Mesenteric fat pad (tissue), 1 donor: ENCODE results near the gene STEAP3. TPM values are rescaled to one million over a fixed set of nuclear protein-coding genes. Genes with fewer than 3 reads are reported as not detected.

Source experiments
- DNase-seq: peaks from one replicate; pipeline ENCODE4 v3.0.0-alpha.2; 2020; ENCODE audit warnings: low spot score
- total RNA-seq: library from RNA; stranded (reverse); fragmentation: NEBNext Ultra II Directional; extraction: Animal tissue kit (Norgen Biotek cat#: 25700); gene quantifications from one replicate; pipeline ENCODE4 v1.2.1, GENCODE V29; 2021
- donor health status: DM: yes; HTN: yes; CAD: no.

STEAP3 gene
- total RNA-seq, 1 donor from 2014 or later, result 15.2 TPM

DNA sequence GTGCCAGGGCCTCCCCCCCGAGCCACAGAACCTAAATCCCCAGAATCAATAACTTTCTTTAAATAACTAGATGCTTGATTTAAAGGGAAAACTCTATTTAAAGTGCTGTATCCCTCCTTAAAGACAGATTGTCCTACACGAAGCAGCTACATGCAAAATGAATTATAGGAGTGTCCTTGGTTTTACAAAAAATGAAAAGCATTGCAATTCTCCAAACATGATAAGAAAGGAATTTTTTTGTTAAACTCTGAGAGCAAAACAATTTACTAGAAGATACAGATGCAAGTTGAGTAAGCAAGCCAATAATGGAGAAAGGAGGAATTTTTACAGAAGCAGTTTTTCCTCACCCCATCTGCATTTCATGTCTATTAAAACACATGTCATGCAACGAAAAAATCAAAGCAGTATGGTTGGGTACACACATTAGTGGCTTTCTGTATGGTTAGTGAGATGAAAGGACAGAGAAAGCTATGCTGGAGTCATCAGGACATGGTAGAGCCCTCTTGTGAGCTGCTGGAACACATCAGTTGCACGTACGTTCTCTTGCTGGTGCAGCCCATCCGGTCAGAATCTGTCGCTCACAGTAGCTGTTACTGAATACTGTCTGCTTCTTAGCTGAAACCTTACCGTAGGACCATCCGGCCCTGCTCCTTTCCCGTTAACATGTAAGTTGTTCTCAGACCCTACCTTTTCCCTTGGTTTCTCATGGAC lies 25.9 kb upstream of the STEAP3 start:
- DNase-seq, result no peak

DNA sequence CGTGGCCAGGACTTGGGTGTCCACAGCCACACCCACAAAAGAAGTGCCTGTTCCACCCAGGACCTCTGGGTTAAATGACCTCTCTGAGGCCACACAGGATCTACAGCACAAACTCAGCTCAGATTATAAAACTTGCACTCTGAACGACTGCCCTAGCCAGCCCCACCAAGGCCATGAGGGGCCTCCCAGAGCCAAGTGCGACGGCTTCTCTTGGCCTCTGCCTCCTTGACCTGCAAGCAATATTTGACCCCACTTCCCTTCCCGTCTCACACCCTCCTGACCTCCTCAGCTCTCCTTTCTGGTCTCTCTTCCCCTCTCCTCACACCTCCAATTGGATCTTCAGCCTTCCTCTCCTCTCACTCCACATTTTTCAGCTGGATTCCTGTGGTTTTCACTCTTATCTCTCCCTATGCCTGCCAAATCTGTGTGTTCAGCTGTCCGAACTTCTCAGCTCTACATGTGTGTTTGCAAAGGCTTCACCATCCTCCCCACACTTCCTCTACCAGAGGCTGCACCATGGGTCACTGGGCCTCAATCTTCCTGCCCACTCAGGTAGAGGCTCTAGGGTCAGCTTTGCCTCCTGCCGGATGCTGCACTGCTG lies 25.3 kb upstream of the STEAP3 start:
- no peak for DNase-seq

DNA sequence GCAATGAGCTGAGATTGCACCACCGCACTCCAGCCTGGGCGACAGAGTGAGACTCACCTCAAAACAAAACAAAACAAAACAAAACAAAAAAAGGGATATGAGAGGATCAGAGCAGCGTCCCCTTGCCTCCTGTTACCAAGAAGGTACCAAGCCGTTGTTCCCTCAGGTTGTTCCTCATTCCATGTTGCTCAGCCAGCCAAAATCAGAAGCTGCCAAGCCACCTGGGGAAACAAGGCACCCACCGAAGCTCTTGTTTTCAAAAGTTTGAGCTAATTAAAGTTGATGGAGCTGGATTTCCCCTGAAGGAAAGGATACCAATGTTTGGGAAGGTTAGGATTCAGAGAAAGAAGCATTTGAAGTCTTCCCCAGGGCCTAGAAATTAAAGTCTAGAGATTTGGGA lies 21.8 kb upstream of the STEAP3 start:
- DNase-seq, result no peak

DNA sequence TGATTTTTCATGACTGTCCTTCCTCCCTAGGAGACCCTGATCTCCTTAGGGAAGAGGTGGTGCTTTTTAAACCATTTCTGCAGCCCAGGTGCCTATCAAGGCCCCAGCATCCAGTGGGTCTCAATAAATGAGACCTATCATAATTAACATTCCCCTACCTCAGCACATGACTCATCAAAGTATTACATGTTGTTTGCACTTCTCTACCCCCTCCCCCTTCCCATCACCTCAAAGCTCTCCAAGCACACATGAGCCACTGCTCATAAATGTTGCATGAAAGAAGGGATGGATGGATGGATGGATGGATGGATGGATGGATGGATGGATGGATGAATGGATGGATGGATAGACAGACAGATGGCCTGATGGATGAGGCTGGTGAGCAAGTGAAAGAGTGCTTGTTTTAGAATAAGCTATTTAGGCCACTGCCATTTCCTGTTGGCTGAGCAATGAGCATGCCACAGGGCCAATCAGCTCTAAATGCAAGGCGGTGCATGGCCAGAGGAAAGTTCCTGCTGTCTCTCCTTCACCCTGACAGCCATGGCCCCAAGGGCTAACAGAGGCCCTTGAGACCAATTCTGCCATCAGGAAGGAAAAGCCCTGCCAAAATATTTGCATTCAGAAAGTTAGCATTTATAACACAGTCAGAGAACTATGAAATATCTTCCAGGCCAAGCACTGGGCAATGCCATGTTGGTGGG lies 20.9 kb upstream of the STEAP3 start:
- no peak for DNase-seq

DNA sequence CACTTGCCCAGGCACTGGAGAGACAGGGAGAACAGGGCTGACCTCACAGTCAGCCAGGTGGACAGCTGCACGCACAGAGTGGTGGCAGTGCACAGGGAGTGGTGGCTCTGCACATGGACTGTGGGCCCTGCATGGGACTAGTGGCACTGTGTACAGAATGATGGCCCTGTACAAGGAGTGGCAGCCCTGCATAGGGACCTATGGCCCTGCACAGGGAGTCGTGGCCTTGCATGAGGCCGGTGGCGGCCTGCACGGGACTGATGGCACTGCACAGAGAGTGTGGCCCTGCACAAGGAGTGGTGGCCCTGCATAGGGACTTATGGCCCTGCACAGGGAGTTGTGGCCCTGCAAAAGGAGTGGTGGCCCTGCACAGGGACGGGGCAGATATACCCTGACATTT lies 19.1 kb upstream of the STEAP3 start:
- DNase-seq, result no peak

DNA sequence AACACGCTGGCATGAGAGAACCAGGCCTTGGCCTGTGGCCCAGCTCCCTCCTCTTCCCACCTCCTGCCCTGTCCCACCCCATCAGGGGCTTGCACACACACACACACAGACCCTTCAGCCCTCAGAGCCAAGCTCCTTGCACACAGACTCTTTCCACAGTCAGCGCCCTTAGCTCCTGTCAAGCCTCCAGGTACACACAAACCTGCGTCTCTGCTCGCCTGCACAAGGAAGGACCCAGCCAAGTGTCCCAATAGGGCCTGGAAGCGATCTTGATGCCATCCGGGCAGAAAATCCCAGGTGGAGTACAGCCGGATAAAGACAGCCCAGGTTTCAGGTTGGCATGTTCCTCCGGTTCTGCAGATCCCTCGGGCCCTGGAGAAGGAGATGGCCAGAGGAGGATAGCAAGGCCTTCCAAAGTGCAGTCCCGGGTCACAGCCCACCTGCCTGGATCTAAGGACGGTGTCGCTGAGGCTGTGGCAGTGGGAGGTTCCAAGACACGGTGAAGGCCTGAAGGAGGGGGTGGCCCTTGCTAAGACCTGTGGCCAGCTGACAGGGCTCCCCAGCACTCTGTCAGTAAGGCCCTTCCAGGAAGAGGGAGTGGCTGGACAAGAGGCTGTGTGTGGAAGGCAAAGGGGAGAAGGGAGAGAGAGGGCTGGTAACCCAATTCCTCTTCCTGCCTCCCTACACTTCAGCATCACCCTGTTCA lies 18.5 kb upstream of the STEAP3 start:
- DNase-seq, result no peak

DNA sequence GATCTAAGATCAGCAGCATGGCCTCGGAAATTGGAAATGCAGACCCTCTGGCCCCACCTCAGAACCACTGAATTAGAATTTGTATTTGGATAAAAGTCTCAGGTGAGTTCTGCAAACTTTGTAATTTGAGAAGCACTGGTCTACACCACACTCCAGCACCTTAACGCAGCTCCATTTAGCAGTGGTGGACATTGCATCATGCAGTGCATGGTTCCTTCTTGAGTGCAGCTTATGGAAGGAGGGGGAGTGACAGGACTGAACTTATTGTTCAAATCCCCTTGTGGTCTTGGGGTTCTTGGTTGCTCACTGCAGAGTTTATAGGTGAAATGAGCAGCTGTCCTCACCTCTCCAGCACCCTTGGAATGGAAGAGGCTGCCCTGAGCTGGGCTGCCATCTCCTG lies 17.4 kb upstream of the STEAP3 start:
- no peak for DNase-seq

DNA sequence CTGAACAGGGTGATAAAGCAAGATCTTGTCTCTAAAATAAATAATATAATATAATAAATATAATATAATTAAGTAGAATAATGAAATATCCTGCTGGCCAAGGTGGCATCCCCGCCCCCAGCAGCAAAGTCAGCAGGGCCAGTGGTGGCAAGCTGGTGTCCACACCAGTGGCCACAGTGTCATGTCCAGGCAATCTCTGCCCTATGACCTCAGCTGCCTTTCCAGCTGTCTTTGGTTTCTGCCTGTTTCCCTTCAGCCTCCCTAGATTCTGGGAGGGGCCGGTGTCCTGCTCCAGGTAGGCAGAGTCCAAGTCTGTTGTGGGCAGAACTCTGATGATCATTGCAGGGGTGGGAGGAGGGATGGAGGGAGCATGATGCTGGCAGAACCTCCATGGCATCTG lies 16.2 kb upstream of the STEAP3 start:
- DNase-seq, result no peak

DNA sequence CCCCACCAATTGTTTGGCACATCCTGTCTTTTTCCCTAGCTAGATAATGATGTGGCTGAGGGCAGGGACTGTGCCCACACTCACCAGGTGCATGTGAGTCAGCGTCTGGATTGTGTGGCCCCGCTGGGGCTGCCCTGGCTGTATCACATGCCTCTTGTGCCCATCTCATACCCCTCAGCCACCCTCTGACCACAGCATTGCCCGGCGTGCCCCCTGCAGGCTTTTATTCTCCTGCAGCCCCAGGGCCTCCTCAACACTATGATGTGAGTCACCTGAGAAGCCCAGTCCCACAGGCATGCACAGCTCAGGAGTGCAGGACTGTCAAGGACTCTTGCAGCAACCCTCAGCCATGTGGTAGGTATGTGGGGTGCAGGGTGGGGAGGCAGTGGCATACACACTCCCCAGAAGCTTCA lies 14.8 kb upstream of the STEAP3 start:
- DNase-seq, result no peak

DNA sequence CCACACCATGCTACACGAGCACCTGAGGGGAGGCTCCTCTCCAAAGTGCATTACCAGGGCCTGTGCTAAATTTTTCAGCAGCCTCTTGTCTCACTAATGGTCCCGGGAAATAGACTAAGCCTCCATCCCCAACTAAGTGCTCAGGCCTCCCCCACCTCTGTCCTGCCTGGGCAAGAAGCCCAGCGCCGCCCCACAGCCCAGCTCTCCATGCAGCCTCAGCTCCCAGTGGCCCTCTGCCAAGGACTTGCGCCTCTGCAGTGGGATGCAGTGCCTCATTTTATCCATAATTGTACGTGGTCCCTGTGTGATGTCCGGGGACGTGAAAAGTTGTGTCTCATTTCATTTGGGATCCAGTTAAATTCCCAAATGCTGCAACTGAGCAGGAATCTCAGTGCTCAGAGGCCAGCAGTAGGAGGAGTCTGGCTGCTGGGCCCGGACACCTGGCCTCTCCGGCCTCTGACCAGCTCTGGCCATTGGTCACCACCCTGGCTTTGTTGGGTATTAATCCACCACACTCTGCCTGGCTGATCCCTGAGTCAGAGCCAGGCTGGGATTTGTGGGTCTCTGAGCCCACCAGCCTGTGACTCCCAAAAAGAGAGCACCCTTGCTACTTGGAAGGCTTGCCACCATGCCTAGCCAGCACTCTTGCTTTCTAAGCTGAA lies 11.4 kb upstream of the STEAP3 start:
- no peak for DNase-seq

DNA sequence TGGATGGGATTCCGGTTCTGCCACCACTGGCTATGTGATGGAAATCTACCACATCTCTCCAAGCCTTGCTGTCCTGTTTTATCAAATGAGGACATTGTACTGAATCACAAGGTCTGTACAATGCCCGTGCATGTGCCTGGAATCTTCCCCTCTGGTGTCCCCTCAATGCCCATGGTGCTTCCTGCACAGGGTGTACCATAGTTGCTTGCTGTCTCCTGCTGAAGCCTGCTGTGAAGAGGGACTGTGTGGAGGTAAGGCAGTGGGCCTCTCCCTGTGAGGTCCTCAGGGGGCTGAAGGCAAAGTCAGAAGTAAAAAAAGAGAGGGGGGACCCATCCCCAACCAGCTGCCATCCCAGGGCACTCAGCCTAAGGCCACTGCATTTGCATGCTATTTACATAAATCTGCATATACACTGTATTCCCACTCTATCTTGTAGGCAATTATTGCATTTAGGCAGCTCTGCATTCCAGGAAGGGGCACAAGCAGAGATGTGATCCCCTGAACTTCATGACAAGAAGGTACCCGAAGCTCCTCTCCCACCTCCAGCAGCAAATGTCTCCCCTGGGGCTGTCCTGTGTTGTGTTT lies 9.1 kb upstream of the STEAP3 start:
- no peak for DNase-seq

DNA sequence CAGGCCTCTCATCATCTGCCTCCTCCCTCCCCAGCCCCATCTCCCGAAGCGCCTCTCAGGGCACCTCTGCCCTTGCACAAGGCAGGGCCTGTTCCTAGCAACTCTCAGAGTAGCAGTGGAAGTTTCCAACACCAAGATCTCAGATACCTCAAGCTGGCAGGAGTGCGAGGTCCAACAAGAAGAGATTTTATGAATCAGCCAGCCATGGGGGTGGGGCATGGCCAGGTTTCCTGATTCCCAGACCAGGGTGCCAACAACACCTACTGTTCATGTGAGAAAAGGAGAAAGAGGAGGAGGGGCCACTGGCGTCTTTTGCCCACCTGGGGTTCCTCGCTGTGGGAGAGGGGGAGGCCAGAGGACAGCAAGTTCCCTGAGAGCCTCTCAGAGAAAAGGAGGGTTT lies 6.6 kb upstream of the STEAP3 start:
- DNase-seq, result no peak

DNA sequence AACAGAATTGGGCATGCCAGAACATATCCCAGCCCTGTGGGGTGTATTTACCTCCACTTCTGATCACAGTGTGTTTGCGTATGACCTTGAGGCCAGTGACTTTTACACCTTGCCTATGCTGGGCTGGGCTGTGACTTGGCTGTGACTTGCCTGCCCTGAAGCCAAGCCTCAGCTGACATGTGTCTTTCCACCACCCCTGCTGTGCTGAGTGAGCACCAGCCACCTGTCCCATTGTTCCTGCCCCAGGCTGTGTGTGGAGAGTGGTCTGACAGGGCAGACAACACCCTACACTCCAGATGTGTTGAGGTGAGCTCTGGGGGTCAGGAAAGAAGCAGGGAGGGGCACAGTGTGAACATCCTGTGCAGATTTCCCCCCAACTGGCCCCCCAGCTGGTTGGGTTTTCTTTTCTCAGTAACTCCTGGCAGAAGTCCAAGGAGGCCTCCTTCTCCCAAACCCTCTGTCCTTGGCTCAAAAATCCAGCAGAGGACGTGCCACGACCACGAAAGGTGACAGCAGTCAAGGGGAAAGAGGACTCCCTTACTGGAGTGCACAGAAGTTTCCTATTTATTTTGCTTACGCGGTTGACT lies 5.1 kb upstream of the STEAP3 start:
- no peak for DNase-seq

DNA sequence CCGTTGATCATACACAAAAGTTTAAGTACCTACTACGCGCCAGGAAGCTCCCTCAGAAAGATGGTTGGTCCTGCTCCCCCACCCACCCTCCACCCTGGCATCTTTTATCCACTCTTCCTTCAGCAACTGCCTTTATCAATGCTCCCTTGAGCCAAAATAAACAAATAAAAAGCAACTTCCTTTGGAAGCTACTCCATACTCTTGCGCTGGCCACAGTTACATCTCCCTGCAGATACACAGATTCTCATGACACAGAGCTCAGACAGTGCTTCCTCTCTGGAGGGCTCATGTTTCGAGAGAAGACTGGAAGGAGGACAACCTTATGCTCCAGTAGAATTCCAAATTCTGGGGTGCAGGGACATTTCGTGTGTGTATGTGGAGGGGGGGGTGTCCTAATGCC lies 3.8 kb upstream of the STEAP3 start:
- DNase-seq, result no peak

DNA sequence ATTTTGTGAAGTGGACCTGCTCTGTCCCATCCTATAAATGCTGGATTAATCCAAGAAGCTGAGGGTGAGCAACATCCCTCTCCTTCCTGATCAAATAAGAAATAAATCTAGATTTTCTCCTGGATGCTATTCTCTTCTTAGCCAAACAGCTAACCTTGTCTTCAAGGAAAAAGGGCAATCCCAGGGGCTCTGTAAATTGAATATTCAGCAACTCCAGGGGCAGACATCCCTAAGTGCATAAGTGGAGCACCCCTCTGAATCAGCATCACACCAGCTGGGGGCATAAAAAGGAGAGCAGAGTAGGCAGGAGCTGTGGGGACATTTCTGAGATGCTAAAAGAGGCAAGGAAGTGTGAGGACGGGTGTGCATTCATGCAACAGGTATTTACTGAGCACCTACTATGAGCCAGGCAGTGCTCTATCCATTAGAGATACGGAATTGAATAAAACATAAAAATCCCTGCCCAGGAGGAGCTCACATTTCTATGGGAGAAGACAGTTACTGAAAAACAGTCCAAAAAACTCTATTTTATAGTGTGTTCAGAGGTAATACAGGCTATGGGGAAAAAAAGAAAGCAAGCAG lies 2.8 kb upstream of the STEAP3 start:
- no peak for DNase-seq

DNA sequence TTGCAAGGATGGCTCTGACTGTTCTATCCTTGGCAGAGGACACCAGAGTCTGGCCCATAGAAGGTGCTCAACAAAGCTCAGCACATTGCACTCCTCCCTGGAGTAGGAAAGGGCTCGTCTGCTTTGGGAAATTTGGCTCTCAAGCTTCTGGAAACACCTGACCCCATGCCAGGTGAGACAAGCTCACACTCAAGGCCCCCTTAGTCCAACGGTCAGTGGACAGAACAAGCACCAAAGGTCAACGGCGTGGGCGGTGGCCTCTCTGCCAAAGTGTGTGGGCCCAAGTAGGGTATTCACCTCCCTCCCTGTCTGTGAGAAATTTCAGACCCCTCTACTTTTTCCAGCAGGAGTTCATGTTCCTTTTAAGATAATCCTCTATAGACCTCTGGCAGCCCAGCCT lies 2.0 kb upstream of the STEAP3 start:
- DNase-seq, result no peak

DNA sequence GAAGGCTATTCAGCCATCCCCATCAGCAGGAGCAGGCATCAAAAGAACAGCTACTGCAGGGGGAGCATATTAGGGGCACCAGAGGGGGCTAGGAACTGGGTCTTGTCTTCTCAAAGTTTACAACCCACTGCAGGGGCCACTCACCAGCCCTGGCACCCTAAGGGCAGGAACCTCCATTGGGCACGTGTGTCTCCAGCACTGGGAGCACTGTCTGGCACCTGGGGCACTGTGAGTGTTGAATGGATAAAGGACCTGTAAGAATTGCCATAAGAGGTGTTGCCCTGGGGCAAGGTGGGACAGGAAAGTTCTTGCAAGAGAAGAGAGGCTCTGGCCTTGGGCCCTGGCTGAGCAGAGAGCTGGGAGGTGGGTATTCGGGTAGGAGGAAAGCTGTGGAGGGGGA lies 1.4 kb upstream of the STEAP3 start:
- DNase-seq, result no peak

DNA sequence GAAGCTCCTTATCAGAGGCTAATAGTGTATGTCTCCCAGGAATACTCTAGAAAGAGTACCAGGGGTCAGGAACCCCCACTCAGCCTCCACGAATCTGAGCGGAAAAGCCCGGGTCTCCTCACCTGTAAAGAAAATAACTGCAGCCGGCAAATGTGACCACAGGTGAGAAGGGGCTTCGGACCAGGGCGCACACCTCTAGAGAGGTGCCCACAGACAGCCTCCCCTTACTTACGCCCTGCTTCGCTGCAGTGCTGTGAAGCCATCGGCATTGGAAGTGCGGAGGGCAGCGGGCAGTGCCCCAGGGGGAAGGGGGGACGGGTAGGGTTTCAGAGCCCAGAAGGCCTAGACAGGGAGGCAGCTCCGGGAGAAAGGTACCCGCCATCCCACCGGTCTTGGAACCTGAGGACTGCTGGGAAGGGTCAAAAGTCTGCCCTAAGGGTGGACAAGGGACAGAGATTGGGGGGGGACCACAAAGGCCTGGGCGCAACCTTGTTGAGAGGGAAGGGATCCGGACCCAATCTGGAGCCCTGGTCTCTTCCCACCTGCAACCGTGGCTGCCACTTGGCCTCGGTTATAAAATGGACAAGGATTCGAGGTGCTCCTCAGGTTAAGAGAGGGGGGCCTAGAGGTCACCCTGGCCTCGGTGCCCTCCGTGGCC lies 642 bp upstream of the STEAP3 start:
- no peak for DNase-seq

DNA sequence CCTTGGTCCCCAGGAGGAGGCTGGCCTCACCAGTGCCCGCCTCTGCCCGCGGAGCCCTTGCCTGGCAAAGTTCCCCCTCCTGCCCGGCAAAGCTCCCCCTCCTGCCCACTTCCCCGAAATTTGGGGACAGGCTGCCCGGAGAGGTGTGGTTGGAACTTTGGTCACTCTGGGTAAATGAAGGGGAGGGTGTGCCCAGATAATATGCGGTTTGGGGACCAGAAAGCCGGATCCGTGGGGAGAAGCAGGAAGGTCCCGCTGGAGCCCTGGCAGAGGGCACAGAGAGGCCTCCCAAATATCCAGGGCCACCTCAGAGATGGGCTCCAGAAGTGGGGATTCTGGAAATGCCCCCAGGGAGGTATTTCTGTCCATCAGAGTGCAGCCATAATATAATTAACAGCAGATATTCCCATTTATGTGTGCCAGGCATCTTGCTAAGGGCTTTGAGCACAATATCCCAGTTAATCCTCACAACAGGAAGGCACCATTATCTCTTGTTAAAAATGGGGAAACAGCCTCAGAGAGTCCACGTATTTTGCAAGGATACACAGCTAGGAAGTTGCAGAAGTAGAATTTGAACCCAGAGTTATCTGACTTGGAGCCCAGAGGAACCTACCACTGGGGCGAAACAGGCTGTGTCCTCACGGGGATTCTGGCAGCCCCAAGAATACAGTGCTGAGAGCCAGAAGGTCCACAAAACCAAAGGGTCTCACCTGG lies 914 bp downstream of the STEAP3 start:
- DNase-seq, result no peak
